Panc1 (cell line): Measurements from ENCODE around the gene MGMT. TPM values are rescaled to one million over a fixed set of nuclear protein-coding genes. Genes with fewer than 3 reads are reported as not detected.

Experiments
- ATAC-seq: fragments of 200-7000 bp; cut with Tn5 transposase; 2 replicates; pipeline ENCODE4 v1.9.1; 2020; ENCODE audit warnings: mild to moderate bottlenecking, moderate library complexity
- BruUV-seq: library from RNA; stranded (reverse); fragments of 400-500 nt; replicated peaks from 2 replicates; lab custom pipeline; 2021; lab: Mats Ljungman, UMichigan
- CTCF ChIA-PET: fragments of 300-600 bp; sonication (Branson Sonifier 250); formaldehyde crosslinking; loops from one replicate; lab custom pipeline; 2022; ENCODE audit warnings: antibody characterized with exemption; lab: Charles Lee
- POLR2A ChIA-PET: fragments of 300-600 bp; sonication (Branson Sonifier 250); formaldehyde crosslinking; loops from one replicate; lab custom pipeline; 2022; ENCODE audit warnings: antibody characterized with exemption; lab: Charles Lee
- DNase-seq: peaks from one replicate; pipeline ENCODE4 v3.0.0-alpha.2; 2010; ENCODE audit warnings: low read depth, low spot score
- H3K27ac ChIP-seq: 2 replicates; pipeline ENCODE4 v1.5.1; 2011; ENCODE audit warnings: mild to moderate bottlenecking, low read length, inconsistent platforms
- H3K27me3 ChIP-seq: fragments of 200-500 bp; sonication (Bioruptor generic); 2 replicates; pipeline ENCODE4 v1.6.0; 2014; ENCODE audit warnings: low read length, inconsistent platforms; ENCODE audit not compliant: control insufficient read depth, insufficient read depth
- H3K36me3 ChIP-seq: fragments of 200-500 bp; sonication (Bioruptor generic); 2 replicates; pipeline ENCODE4 v1.5.1; 2014; ENCODE audit warnings: inconsistent platforms, mild to moderate bottlenecking, low read length, moderate library complexity; ENCODE audit not compliant: control insufficient read depth, insufficient read depth
- H3K4me1 ChIP-seq: 2 replicates; pipeline ENCODE4 v1.5.1; 2011; ENCODE audit warnings: inconsistent platforms, mild to moderate bottlenecking, low read length, moderate library complexity; ENCODE audit not compliant: control insufficient read depth, insufficient read depth
- H3K4me3 ChIP-seq, 2 experiments: 2 replicates each; pipeline ENCODE4 v1.5.1; 2011 to 2012; ENCODE audit warnings: low read depth in 2 of 2, low read length in 2 of 2, mild to moderate bottlenecking in 2 of 2, inconsistent platforms in 1 of 2, moderate library complexity in 1 of 2
- H3K9me3 ChIP-seq: fragments of 200-500 bp; sonication (Bioruptor generic); 2 replicates; pipeline ENCODE4 v1.5.1; 2014; ENCODE audit warnings: low read depth, mild to moderate bottlenecking, inconsistent platforms, low read length, moderate library complexity; ENCODE audit not compliant: control insufficient read depth, insufficient read depth
- CTCF ChIP-seq: fragments of 450-650 bp; IDR thresholded peaks from 2 replicates; pipeline ENCODE4 v1.5.1; 2017; ENCODE audit warnings: mild to moderate bottlenecking
- POLR2AphosphoS5 ChIP-seq: IDR thresholded peaks from 2 replicates; pipeline ENCODE4 v1.6.1; 2012; ENCODE audit warnings: mild to moderate bottlenecking, low read depth, low read length, moderate library complexity
- REST ChIP-seq, 2 experiments: IDR thresholded peaks; 2 replicates each; pipeline ENCODE4 v1.6.1; 2011 to 2012; ENCODE audit warnings: low read depth in 2 of 2, control low read depth in 1 of 2, low read length in 1 of 2, mild to moderate bottlenecking in 1 of 2, moderate library complexity in 1 of 2; ENCODE audit not compliant: insufficient read depth in 1 of 2
- SIN3A ChIP-seq: IDR thresholded peaks from 2 replicates; pipeline ENCODE4 v1.6.1; 2012; ENCODE audit warnings: low read depth, mild to moderate bottlenecking, low read length, moderate library complexity, borderline replicate concordance; ENCODE audit not compliant: insufficient read depth
- TCF7L2 ChIP-seq: IDR thresholded peaks from 2 replicates; pipeline ENCODE4 v1.6.1; 2011; ENCODE audit warnings: mild to moderate bottlenecking, low read depth, low read length, inconsistent platforms
- in situ Hi-C: cut with HindIII; loops from 2 replicates; pipeline ENCODE4 v1.10.0; 2016; ENCODE audit warnings: low sequenced_read_pairs, low pct_unique_long_range_greater_than_20kb
- intact Hi-C: fragments of 100-400 bp; cut with micrococcal nuclease; formaldehyde crosslinking; loops from one replicate; pipeline ENCODE4 v1.10.0; 2022; ENCODE audit not compliant: unreplicated experiment
- total RNA-seq: library from RNA; stranded (reverse); gene quantifications from one replicate; pipeline ENCODE4 v1.2.1, GENCODE V29; 2021; ENCODE audit not compliant: unreplicated experiment

Gene MGMT
- total RNA-seq, 1 experiment from 2014 or later: 27.3 TPM

GRCh38 chr10:129716211-129716681 lies 249.2 kb downstream of the MGMT start:
- no TSS peak for BruUV-seq
- TF ChIP-seq POLR2AphosphoS5 (no peak), TCF7L2 (no peak)
- DNase-seq: no peak
- ATAC-seq: no peak
- Histone ChIP-seq H3K36me3 (no peaks in the 10 kb centered on the region), H3K27ac (no peak overlapping the region), H3K27me3 (no peaks in the 10 kb centered on the region), H3K4me1 (no peaks in the 10 kb centered on the region), H3K4me3 (no peak overlapping the region), H3K9me3 (peaks cover 6% of the 10 kb centered on the region; the same call in 1 of the 2 replicates)
- intact Hi-C loops (no loop called here), in situ Hi-C loops (no loop called here)
- ChIA-PET CTCF (no interaction called here), POLR2A (no interaction called here)

GRCh38 chr10:129716881-129717280 lies 249.8 kb downstream of the MGMT start:
- no peaks in the 10 kb centered on the region for H3K27me3 ChIP-seq
- POLR2A ChIA-PET: no interaction called here
- DNase-seq (no peak), ATAC-seq (no peak)
- H3K27ac ChIP-seq: no peak overlapping the region
- no peak for TF ChIP-seq TCF7L2
- no peak for TF ChIP-seq POLR2AphosphoS5
- peaks cover 12% of the 10 kb centered on the region; the same call in 1 of the 2 replicates for H3K9me3 ChIP-seq
- no peaks in the 10 kb centered on the region for H3K4me1 ChIP-seq
- no TSS peak for BruUV-seq
- no peak overlapping the region for H3K4me3 ChIP-seq
- no peaks in the 10 kb centered on the region for H3K36me3 ChIP-seq
- CTCF ChIA-PET: no interaction called here
- intact Hi-C loops (no loop called here), in situ Hi-C loops (no loop called here)

GRCh38 chr10:129717816-129718547 lies 250.9 kb downstream of the MGMT start:
- ChIA-PET POLR2A (no interaction called here), CTCF (no interaction called here)
- BruUV-seq: no TSS peak
- intact Hi-C loops (no loop called here), in situ Hi-C loops (no loop called here)
- H3K27me3 ChIP-seq: no peaks in the 10 kb centered on the region
- H3K9me3 ChIP-seq: peaks cover 12% of the 10 kb centered on the region; the same call in 1 of the 2 replicates
- ATAC-seq: no peak
- TF ChIP-seq SIN3A (no peak), TCF7L2 (no peak), REST (IDR thresholded peaks at IDR 0.05; ENCODE audit: insufficient read depth in 1 of 2, low read depth in 2 of 2, low read length in 1 of 2) (no peak), CTCF (no peak), POLR2AphosphoS5 (no peak)
- no peaks in the 10 kb centered on the region for H3K4me1 ChIP-seq
- no peak overlapping the region for H3K4me3 ChIP-seq
- DNase-seq: no peak
- no peak overlapping the region for H3K27ac ChIP-seq
- H3K36me3 ChIP-seq: no peaks in the 10 kb centered on the region
